ENCODE data around the gene PTPRD.

- TF ChIP-seq CTCF (IDR thresholded peaks at IDR 0.05 in 2 of 3, conservative IDR thresholded peaks at IDR 0.05 in 1 of 3; ENCODE audit: borderline replicate concordance in 1 of 3, insufficient read depth in 1 of 3, low read depth in 2 of 3, low read length in 2 of 3), result no peak
- TF ChIP-seq, protein P1, sequence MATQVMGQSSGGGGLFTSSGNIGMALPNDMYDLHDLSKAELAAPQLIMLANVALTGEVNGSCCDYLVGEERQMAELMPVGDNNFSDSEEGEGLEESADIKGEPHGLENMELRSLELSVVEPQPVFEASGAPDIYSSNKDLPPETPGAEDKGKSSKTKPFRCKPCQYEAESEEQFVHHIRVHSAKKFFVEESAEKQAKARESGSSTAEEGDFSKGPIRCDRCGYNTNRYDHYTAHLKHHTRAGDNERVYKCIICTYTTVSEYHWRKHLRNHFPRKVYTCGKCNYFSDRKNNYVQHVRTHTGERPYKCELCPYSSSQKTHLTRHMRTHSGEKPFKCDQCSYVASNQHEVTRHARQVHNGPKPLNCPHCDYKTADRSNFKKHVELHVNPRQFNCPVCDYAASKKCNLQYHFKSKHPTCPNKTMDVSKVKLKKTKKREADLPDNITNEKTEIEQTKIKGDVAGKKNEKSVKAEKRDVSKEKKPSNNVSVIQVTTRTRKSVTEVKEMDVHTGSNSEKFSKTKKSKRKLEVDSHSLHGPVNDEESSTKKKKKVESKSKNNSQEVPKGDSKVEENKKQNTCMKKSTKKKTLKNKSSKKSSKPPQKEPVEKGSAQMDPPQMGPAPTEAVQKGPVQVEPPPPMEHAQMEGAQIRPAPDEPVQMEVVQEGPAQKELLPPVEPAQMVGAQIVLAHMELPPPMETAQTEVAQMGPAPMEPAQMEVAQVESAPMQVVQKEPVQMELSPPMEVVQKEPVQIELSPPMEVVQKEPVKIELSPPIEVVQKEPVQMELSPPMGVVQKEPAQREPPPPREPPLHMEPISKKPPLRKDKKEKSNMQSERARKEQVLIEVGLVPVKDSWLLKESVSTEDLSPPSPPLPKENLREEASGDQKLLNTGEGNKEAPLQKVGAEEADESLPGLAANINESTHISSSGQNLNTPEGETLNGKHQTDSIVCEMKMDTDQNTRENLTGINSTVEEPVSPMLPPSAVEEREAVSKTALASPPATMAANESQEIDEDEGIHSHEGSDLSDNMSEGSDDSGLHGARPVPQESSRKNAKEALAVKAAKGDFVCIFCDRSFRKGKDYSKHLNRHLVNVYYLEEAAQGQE (IDR thresholded peaks at IDR 0.05; ENCODE audit: low read depth), result no peak
- no peak for TF ChIP-seq EZH2phosphoT487 (IDR thresholded peaks at IDR 0.05; ENCODE audit: borderline replicate concordance)
- no peak for TF ChIP-seq YY1 (IDR thresholded peaks at IDR 0.05; ENCODE audit: extremely low read depth, insufficient replicate concordance, low read depth, low read length)
These were observed 2098.0 kb downstream of the PTPRD start for GRCh38 chr9:8514760-8515159.
